Cardiac muscle cell (in vitro differentiated cells and primary cell): ENCODE data around the gene EVA1C. TPM values are rescaled to one million over a fixed set of nuclear protein-coding genes. Genes with fewer than 3 reads are reported as not detected.
A peak's percentile ranks its signal among the peaks of the same experiment; 100 is the strongest.

Experiments used
- DNase-seq, 2 donors: peaks; one replicate each; pipeline versions ENCODE4 v3.0.0 to v3.0.0-alpha.2; 2010 to 2017; ENCODE audit warnings: low read depth in 1 of 2, low spot score in 1 of 2
- H3K27ac ChIP-seq: fragments of 200-600 bp; sonication (generic); 2 replicates; pipeline ENCODE4 v1.5.1; 2016
- H3K27me3 ChIP-seq: fragments of 200-600 bp; sonication (generic); 2 replicates; pipeline ENCODE4 v1.6.0; 2016; ENCODE audit warnings: control low read depth
- H3K36me3 ChIP-seq: fragments of 200-600 bp; sonication (generic); 2 replicates; pipeline ENCODE4 v1.5.1; 2016; ENCODE audit warnings: control low read depth
- H3K4me1 ChIP-seq: fragments of 200-600 bp; sonication (generic); 2 replicates; pipeline ENCODE4 v1.8.1; 2017; ENCODE audit warnings: low read depth, mild to moderate bottlenecking, mixed run types
- H3K4me3 ChIP-seq: fragments of 200-600 bp; sonication (generic); 2 replicates; pipeline ENCODE4 v1.5.1; 2016; ENCODE audit warnings: mild to moderate bottlenecking
- H3K9me3 ChIP-seq: fragments of 200-600 bp; sonication (generic); 2 replicates; pipeline ENCODE4 v1.5.1; 2017; ENCODE audit warnings: low read depth, mild to moderate bottlenecking, control low read depth
- CTCF ChIP-seq: IDR thresholded peaks from 2 replicates; pipeline ENCODE4 v1.5.1; 2012; ENCODE audit warnings: low read depth, mild to moderate bottlenecking, low read length
- polyA plus RNA-seq: library from polyadenylated mRNA; unstranded; fragments of >200 nt; fragmentation: Nextera tagmentation; extraction: Ambion mirVana; gene quantifications from 2 replicates; pipeline ENCODE4 v1.2.1, GENCODE V29; 2016
- total RNA-seq: library from RNA; depleted of rRNA; stranded (reverse); fragments of >200 nt; gene quantifications from 2 replicates; pipeline ENCODE4 v1.2.3, GENCODE V29; 2016

EVA1C gene
- total RNA-seq = 0.51 and 0.81 TPM in 2 replicates
- polyA plus RNA-seq = 0.55 TPM in 1 of 2 replicates, not detected in the other

GRCh38 chr21:32412162-32413014 is at the start of gene EVA1C:
Gene EVA1C (plus strand): TSS chr21:32412706. CDS start chr21:32412854, 148 bp downstream.
- no peaks in the 10 kb centered on the region for H3K36me3 ChIP-seq
- peaks cover 76% of the 10 kb centered on the region for H3K27me3 ChIP-seq
- no peaks in the 10 kb centered on the region for H3K4me1 ChIP-seq
- no peaks in the 10 kb centered on the region for H3K9me3 ChIP-seq
- H3K27ac ChIP-seq = no peak within 1 kb of the TSS
- peak within 1 kb of the TSS; percentile 43 for H3K4me3 ChIP-seq
- DNase-seq = peak; percentile 32 to 76
- no peak for TF ChIP-seq CTCF

- DNase-seq = no peak
- H3K27me3 ChIP-seq = no peaks in the 10 kb centered on the region
- no peaks in the 10 kb centered on the region for H3K4me1 ChIP-seq
- no peak overlapping the region for H3K4me3 ChIP-seq
- no peak for TF ChIP-seq CTCF
- peaks cover 36% of the 10 kb centered on the region for H3K36me3 ChIP-seq
- H3K9me3 ChIP-seq = no peaks in the 10 kb centered on the region
- H3K27ac ChIP-seq = no peak overlapping the region
These were observed 48.1 kb upstream of the EVA1C start for GRCh38 chr21:32364387-32364786.

GRCh38 chr21:32364796-32365195 is 47.7 kb upstream of the EVA1C start:
- Histone ChIP-seq H3K36me3 (peaks cover 33% of the 10 kb centered on the region), H3K27ac (no peak overlapping the region)
- DNase-seq = no peak

GRCh38 chr21:32366191-32366590 is 46.3 kb upstream of the EVA1C start:
- DNase-seq = no peak
- Histone ChIP-seq H3K36me3 (peaks cover 30% of the 10 kb centered on the region), H3K4me3 (no peak overlapping the region), H3K9me3 (no peaks in the 10 kb centered on the region), H3K4me1 (no peaks in the 10 kb centered on the region), H3K27ac (no peak overlapping the region), H3K27me3 (no peaks in the 10 kb centered on the region)
- no peak for TF ChIP-seq CTCF

More at GRCh38 chr21:32364796-32365195, 47.7 kb upstream of the EVA1C start:
- H3K9me3 ChIP-seq = no peaks in the 10 kb centered on the region
- no peaks in the 10 kb centered on the region for H3K4me1 ChIP-seq
- H3K4me3 ChIP-seq = no peak overlapping the region
- H3K27me3 ChIP-seq = no peaks in the 10 kb centered on the region
- no peak for TF ChIP-seq CTCF

- Histone ChIP-seq H3K27ac (no peak overlapping the region), H3K36me3 (peaks cover 36% of the 10 kb centered on the region), H3K9me3 (no peaks in the 10 kb centered on the region), H3K27me3 (no peaks in the 10 kb centered on the region), H3K4me3 (no peak overlapping the region), H3K4me1 (no peaks in the 10 kb centered on the region)
- no peak for DNase-seq
- no peak for TF ChIP-seq CTCF
These were observed 45.3 kb upstream of the EVA1C start for GRCh38 chr21:32367158-32367557.
